SK-N-SH treated with all-trans-retinoic acid at 6 μM for 48 hours (cell line): ENCODE data around the gene WDR7.

ENCODE experiments used
- ATAC-seq: fragments of 200-7000 bp; cut with Tn5 transposase; 3 replicates; pipeline ENCODE4 v1.9.1; 2020; ENCODE audit warnings: mild to moderate bottlenecking, moderate library complexity
- ARNTL ChIP-seq: fragments of 450-650 bp; formaldehyde crosslinking; IDR thresholded peaks from 2 replicates; pipeline ENCODE4 v1.5.0; 2020; ENCODE audit warnings: low read depth, mild to moderate bottlenecking, moderate library complexity, borderline replicate concordance
- BACH2 ChIP-seq: fragments of 250-450 bp; sonication (Bioruptor Pico); IDR thresholded peaks from 2 replicates; pipeline ENCODE4 v1.9.0; 2021; ENCODE audit warnings: mild to moderate bottlenecking, borderline replicate concordance
- CREB5 ChIP-seq: fragments of 250-450 bp; sonication (Bioruptor Pico); IDR thresholded peaks from 2 replicates; pipeline ENCODE4 v1.5.1; 2020; ENCODE audit warnings: low read depth, mild to moderate bottlenecking, moderate library complexity
- CSDC2 ChIP-seq: fragments of 250-450 bp; sonication (Bioruptor Pico); IDR thresholded peaks from 2 replicates; pipeline ENCODE4 v1.5.0; 2020; ENCODE audit warnings: mild to moderate bottlenecking, moderate library complexity
- ESRRG ChIP-seq: fragments of 250-450 bp; sonication (Bioruptor Pico); IDR thresholded peaks from 2 replicates; pipeline ENCODE4 v1.6.1; 2021; ENCODE audit warnings: mild to moderate bottlenecking
- ISL1 ChIP-seq: fragments of 250-450 bp; sonication (Bioruptor Pico); IDR thresholded peaks from 2 replicates; pipeline ENCODE4 v2.1.2; 2022; ENCODE audit warnings: mild to moderate bottlenecking, moderate library complexity
- OSR1 ChIP-seq: fragments of 250-450 bp; sonication (Bioruptor Pico); IDR thresholded peaks from 2 replicates; pipeline ENCODE4 v1.8.0; 2022; ENCODE audit warnings: moderate library complexity, mild to moderate bottlenecking, inconsistent platforms
- PATZ1 ChIP-seq: fragments of 250-450 bp; sonication (Bioruptor Pico); IDR thresholded peaks from 2 replicates; pipeline ENCODE4 v1.8.0; 2020; ENCODE audit warnings: mild to moderate bottlenecking, moderate library complexity, borderline replicate concordance
- POU6F1 ChIP-seq: fragments of 250-450 bp; sonication (Bioruptor Pico); IDR thresholded peaks from 2 replicates; pipeline ENCODE4 v1.8.0; 2021; ENCODE audit warnings: low read depth, mild to moderate bottlenecking, moderate library complexity, borderline replicate concordance
- RARB ChIP-seq: fragments of 250-450 bp; sonication (Bioruptor Pico); IDR thresholded peaks from 2 replicates; pipeline ENCODE4 v1.8.0; 2021; ENCODE audit warnings: mild to moderate bottlenecking, moderate library complexity
- SNAI2 ChIP-seq: fragments of 250-450 bp; sonication (Bioruptor Pico); IDR thresholded peaks from 2 replicates; pipeline ENCODE4 v1.5.0; 2020; ENCODE audit warnings: mild to moderate bottlenecking, moderate library complexity
- TCF4 ChIP-seq: fragments of 250-450 bp; sonication (Bioruptor Pico); IDR thresholded peaks from 2 replicates; pipeline ENCODE4 v1.8.0; 2021; ENCODE audit warnings: mild to moderate bottlenecking, moderate library complexity, borderline replicate concordance
- TOX ChIP-seq: fragments of 250-450 bp; sonication (Bioruptor Pico); IDR thresholded peaks from 2 replicates; pipeline ENCODE4 v1.8.0; 2021; ENCODE audit warnings: mild to moderate bottlenecking, moderate library complexity, borderline replicate concordance
- TSHZ2 ChIP-seq: fragments of 250-450 bp; sonication (Bioruptor Pico); IDR thresholded peaks from 2 replicates; pipeline ENCODE4 v1.5.0; 2020; ENCODE audit warnings: mild to moderate bottlenecking, moderate library complexity
- ZC3H10 ChIP-seq: fragments of 250-450 bp; sonication (Bioruptor Pico); IDR thresholded peaks from 2 replicates; pipeline ENCODE4 v1.5.1; 2021; ENCODE audit warnings: mild to moderate bottlenecking, moderate library complexity
- ZFP3 ChIP-seq: fragments of 250-450 bp; sonication (Bioruptor Pico); IDR thresholded peaks from 2 replicates; pipeline ENCODE4 v1.5.0; 2020; ENCODE audit warnings: mild to moderate bottlenecking, moderate library complexity
- ZFP30 ChIP-seq: fragments of 450-650 bp; formaldehyde crosslinking; IDR thresholded peaks from 2 replicates; pipeline ENCODE4 v1.5.0; 2022; ENCODE audit warnings: mild to moderate bottlenecking, moderate library complexity
- ZNF565 ChIP-seq: fragments of 450-650 bp; formaldehyde crosslinking; conservative IDR thresholded peaks from 2 replicates; pipeline ENCODE4 v1.5.0; 2020; ENCODE audit warnings: low read depth, mild to moderate bottlenecking, moderate library complexity
- ZNF70 ChIP-seq: fragments of 450-650 bp; formaldehyde crosslinking; IDR thresholded peaks from 2 replicates; pipeline ENCODE4 v1.5.0; 2020; ENCODE audit warnings: mild to moderate bottlenecking, moderate library complexity
- ZNF8 ChIP-seq: fragments of 450-650 bp; formaldehyde crosslinking; IDR thresholded peaks from 2 replicates; pipeline ENCODE4 v1.5.0; 2020; ENCODE audit warnings: mild to moderate bottlenecking, moderate library complexity

Gene WDR7

GRCh38 chr18:56844556-56844955 lies 193.4 kb downstream of the WDR7 start:
- no peak for ATAC-seq
- no peak for TF ChIP-seq ESRRG (CRISPR knock-in tag)
- TF ChIP-seq POU6F1 (CRISPR knock-in tag): no peak
- no peak for TF ChIP-seq ZFP30 (CRISPR knock-in tag)
- TF ChIP-seq TOX (CRISPR knock-in tag): no peak
- no peak for TF ChIP-seq ZNF70 (CRISPR knock-in tag)
- TF ChIP-seq OSR1 (CRISPR knock-in tag): no peak
- no peak for TF ChIP-seq BACH2
- no peak for TF ChIP-seq ZFP3
- TF ChIP-seq ZNF565 (CRISPR knock-in tag): no peak
- no peak for TF ChIP-seq ZC3H10 (CRISPR knock-in tag)
- TF ChIP-seq SNAI2 (CRISPR knock-in tag): no peak
- TF ChIP-seq TSHZ2 (CRISPR knock-in tag): no peak
- TF ChIP-seq ARNTL (CRISPR knock-in tag): no peak

GRCh38 chr18:56851774-56852173 lies 200.6 kb downstream of the WDR7 start:
- ATAC-seq: no peak
- TF ChIP-seq OSR1 (CRISPR knock-in tag) (no peak), SNAI2 (CRISPR knock-in tag) (no peak), ARNTL (CRISPR knock-in tag) (no peak), CSDC2 (no peak), PATZ1 (no peak), CREB5 (CRISPR knock-in tag) (no peak), ZNF8 (CRISPR knock-in tag) (no peak), RARB (CRISPR knock-in tag) (no peak), POU6F1 (CRISPR knock-in tag) (no peak), ZC3H10 (CRISPR knock-in tag) (no peak), TCF4 (CRISPR knock-in tag) (no peak)

- no peak for ATAC-seq
- no peak for TF ChIP-seq ZFP30 (CRISPR knock-in tag)
- TF ChIP-seq TOX (CRISPR knock-in tag): no peak
- no peak for TF ChIP-seq ISL1 (CRISPR knock-in tag)
- no peak for TF ChIP-seq ARNTL (CRISPR knock-in tag)
- no peak for TF ChIP-seq TCF4 (CRISPR knock-in tag)
- TF ChIP-seq, all 23 proteins: peak for 0
Observed at GRCh38 chr18:56853961-56854360, 202.8 kb downstream of the WDR7 start.
